K562 (cell line): ENCODE data around the gene SIMC1. TPM values are rescaled to one million over a fixed set of nuclear protein-coding genes. Genes with fewer than 3 reads are reported as not detected.

Source experiments
- ATAC-seq: fragments of 200-7000 bp; cut with Tn5 transposase; 3 replicates; pipeline ENCODE4 v1.9.1; 2020; ENCODE audit warnings: moderate library complexity
- BruUV-seq: library from RNA; stranded (reverse); fragments of 400-500 nt; replicated peaks from 2 replicates; lab custom pipeline; 2021; lab: Mats Ljungman, UMichigan
- CTCF ChIA-PET: fragments of 300-600 bp; formaldehyde crosslinking; extraction: SDS; loops from one replicate; lab custom pipeline; 2021; ENCODE audit warnings: low intra/inter-chr PET ratio; lab: Yijun Ruan, JAX
- POLR2A ChIA-PET: fragments of 300-600, 350-650 bp; sonication (Branson Sonifier 250); formaldehyde crosslinking; extraction: SDS; loops from one replicate; lab custom pipeline; 2021; ENCODE audit warnings: antibody characterized with exemption, inconsistent platforms; lab: Yijun Ruan, JAX
- DNase-seq, 4 experiments: peaks; one replicate each; pipeline versions ENCODE4 v3.0.0 to v3.0.0-alpha.2; 2011 to 2018; ENCODE audit warnings: low spot score in 3 of 4, mixed read lengths in 3 of 4; ENCODE audit errors: extremely low read depth in 1 of 4
- FAIRE-seq: peaks from 2 replicates; lab custom pipeline; 2011; peaks lifted over from hg19 to GRCh38; lab: Jason Lieb, UNC
- H2AFZ ChIP-seq: 2 replicates; pipeline ENCODE4 v1.6.0; 2011; ENCODE audit warnings: low read depth, low read length, control low read depth, inconsistent platforms
- H3K27ac ChIP-seq: fragments of 200-600 bp; 3 replicates; pipeline ENCODE4 v1.8.0; 2011; ENCODE audit warnings: low read depth, mild to moderate bottlenecking, control low read depth, inconsistent platforms, low read length, moderate library complexity, mixed read lengths; ENCODE audit errors: extremely low read depth
- H3K27me3 ChIP-seq, 2 experiments: fragments of 300-600 bp in 1 of 2; 2 replicates in 1 of 2; 3 replicates in 1 of 2; pipeline versions ENCODE4 v1.6.0 to v1.8.0; 2011; ENCODE audit warnings: inconsistent platforms in 2 of 2, low read length in 2 of 2, mild to moderate bottlenecking in 1 of 2, mixed read lengths in 1 of 2, moderate library complexity in 1 of 2; ENCODE audit not compliant: control insufficient read depth in 2 of 2, insufficient read depth in 2 of 2
- H3K36me3 ChIP-seq: fragments of 300-600 bp; 3 replicates; pipeline ENCODE4 v1.8.0; 2011; ENCODE audit warnings: mild to moderate bottlenecking, low read length, inconsistent platforms; ENCODE audit not compliant: control insufficient read depth, insufficient read depth
- H3K4me1 ChIP-seq, 2 experiments: fragments of 200-600 bp in 1 of 2; replicated peaks in 1 of 2; 2 replicates in 1 of 2; 3 replicates in 1 of 2; pipeline versions ENCODE4 v1.5.1 to v1.8.0; 2011; ENCODE audit warnings: inconsistent platforms in 2 of 2, low read length in 2 of 2, mild to moderate bottlenecking in 1 of 2, mixed read lengths in 1 of 2, moderate library complexity in 1 of 2; ENCODE audit not compliant: control insufficient read depth in 2 of 2, insufficient read depth in 2 of 2
- H3K4me2 ChIP-seq: 2 replicates; pipeline ENCODE4 v1.6.1; 2011; ENCODE audit warnings: low read length, control low read depth, inconsistent platforms, mixed read lengths; ENCODE audit not compliant: insufficient read depth
- H3K4me3 ChIP-seq: fragments of 200-600 bp; sonication (generic), shearing (Covaris generic); 2 replicates; pipeline ENCODE4 v1.5.1; 2016; ENCODE audit warnings: control low read depth, inconsistent platforms
- H3K79me2 ChIP-seq: fragments of 200-600 bp; 3 replicates; pipeline ENCODE4 v1.8.0; 2011; ENCODE audit warnings: low read length, inconsistent platforms; ENCODE audit not compliant: control insufficient read depth, insufficient read depth
- H3K9ac ChIP-seq, 2 experiments: 2 replicates each; pipeline versions ENCODE4 v1.6.0 to v1.6.1; 2011; ENCODE audit warnings: low read depth in 2 of 2, low read length in 2 of 2, control low read depth in 1 of 2, inconsistent platforms in 1 of 2, mild to moderate bottlenecking in 1 of 2, mixed read lengths in 1 of 2; ENCODE audit not compliant: insufficient read depth in 1 of 2
- H3K9me1 ChIP-seq: one replicate; pipeline ENCODE4 v1.6.0; 2011; ENCODE audit warnings: inconsistent platforms, mild to moderate bottlenecking, low read length, moderate library complexity; ENCODE audit not compliant: control insufficient read depth, insufficient read depth
- H3K9me3 ChIP-seq: replicated peaks from 2 replicates; pipeline ENCODE4 v1.5.1; 2011; ENCODE audit warnings: low read depth, low read length, inconsistent platforms; ENCODE audit not compliant: control insufficient read depth, insufficient read depth
- H4K20me1 ChIP-seq: replicated peaks from 2 replicates; pipeline ENCODE4 v1.6.1; 2011; ENCODE audit warnings: low read length, inconsistent platforms, mixed read lengths; ENCODE audit not compliant: control insufficient read depth, insufficient read depth
- CHCHD3 ChIP-seq: fragments of 250-450 bp; sonication (Bioruptor Pico); IDR thresholded peaks from 2 replicates; pipeline ENCODE4 v2.1.2; 2022; ENCODE audit warnings: mild to moderate bottlenecking
- DMBX1 ChIP-seq: fragments of 250-450 bp; sonication (Bioruptor Pico); IDR thresholded peaks from 2 replicates; pipeline ENCODE4 v1.8.0; 2022; ENCODE audit warnings: inconsistent platforms, mild to moderate bottlenecking, moderate library complexity, borderline replicate concordance
- GABPB2 ChIP-seq: fragments of 250-450 bp; sonication (Bioruptor Pico); conservative IDR thresholded peaks from 2 replicates; pipeline ENCODE4 v1.5.1; 2021; ENCODE audit warnings: mild to moderate bottlenecking
- KLF6 ChIP-seq: fragments of 250-450 bp; sonication (Bioruptor Pico); IDR thresholded peaks from 2 replicates; pipeline ENCODE4 v1.4.0; 2020; ENCODE audit warnings: mild to moderate bottlenecking, moderate library complexity, borderline replicate concordance
- ZC3H4 ChIP-seq: sonication (generic); formaldehyde crosslinking; IDR thresholded peaks from 2 replicates; pipeline ENCODE4 v1.9.0; 2021; ENCODE audit warnings: missing genetic modification reagents, borderline replicate concordance
- ZNF280B ChIP-seq: fragments of 250-450 bp; sonication (Bioruptor Pico); IDR thresholded peaks from 2 replicates; pipeline ENCODE4 v1.5.1; 2021; ENCODE audit warnings: mild to moderate bottlenecking
- WGBS: fragments of 100-300 bp; shearing (Covaris generic); methylation state at CpG from one replicate; pipeline ENCODE4 v1.1.6; 2016; ENCODE audit warnings: low coverage, mixed read lengths; ENCODE audit not compliant: insufficient coverage; ENCODE audit errors: missing lambda C conversion rate; 5-methylcytosine and 5-hydroxymethylcytosine counted together
- in situ Hi-C: fragments of 300-500 bp; cut with MboI; formaldehyde crosslinking; loops from 4 replicates; pipeline ENCODE4 v1.15.0; 2018; ENCODE audit warnings: inconsistent platforms, mixed read lengths
- intact Hi-C: fragments of 100-400 bp; cut with micrococcal nuclease; formaldehyde crosslinking; loops from 2 replicates; pipeline ENCODE4 v1.14.2; 2022
- polyA plus RNA-seq, 8 experiments: library from polyadenylated mRNA; depleted of rRNA in 4 of 8; stranded (reverse) in 5 of 8; unstranded in 3 of 8; fragments of >200 nt; fragmentation: Nextera tagmentation in 2 of 8; fragmentation: Illumina TruSeq in 1 of 8; extraction: Ambion mirVana in 2 of 8; extraction: Trizol in 1 of 8; gene quantifications; 2 replicates each; pipeline versions ENCODE4 v1.2.1 to v1.2.3, GENCODE V29; 2011 to 2014; ENCODE audit warnings: inconsistent platforms in 1 of 8, missing spikeins in 1 of 8
- total RNA-seq, 7 experiments: library from RNA; depleted of rRNA in 6 of 7; stranded (reverse); fragments of >200 nt in 6 of 7; fragmentation: Illumina TruSeq in 2 of 7; extraction: Trizol in 2 of 7; gene quantifications; 2 replicates each; pipeline versions ENCODE4 v1.2.1 to v1.2.3, GENCODE V29; 2011 to 2021; ENCODE audit warnings: low replicate concordance in 1 of 7
- TF ChIP-seq, protein P1 (sequence below): fragments of 450-650 bp; IDR thresholded peaks from 2 replicates; pipeline ENCODE4 v1.6.1; 2016
- TF ChIP-seq, protein P2 (sequence below): fragments of 450-650 bp; IDR thresholded peaks from 2 replicates; pipeline ENCODE4 v1.6.1; 2016; ENCODE audit warnings: low read depth

The SIMC1 gene
- total and polyA plus RNA-seq, 9 of the 15 experiments (the other 6 are each of a cell fraction or from before 2014, with no cell fraction given) = 7.2 to 36.3 (median 14.7) TPM

GRCh38 chr5:176352116-176352878 is 114.1 kb downstream of the SIMC1 start:
- Histone ChIP-seq H3K9ac (no peak overlapping the region), H3K27ac (no peak overlapping the region), H3K79me2 (peaks cover 29% of the 10 kb centered on the region), H3K4me3 (no peak overlapping the region), H3K36me3 (peaks cover 94% of the 10 kb centered on the region), H2AFZ (no peak overlapping the region), H3K9me3 (no peaks in the 10 kb centered on the region), H3K27me3 (no peaks in the 10 kb centered on the region), H3K4me2 (no peak overlapping the region), H3K9me1 (peaks cover 3% of the 10 kb centered on the region), H3K4me1 (no peaks in the 10 kb centered on the region), H4K20me1 (peaks cover 3% of the 10 kb centered on the region; the same call in 1 of the 2 replicates)
- ChIA-PET CTCF (no interaction called here), POLR2A (interaction anchor here (1.2 to 2.2 kb wide), 3 partner anchors 9 to 11 kb away, joined by 4 to 23 read pairs (median 6); partner anchors contain the start of gene KIAA1191)
- TF ChIP-seq DMBX1 (no peak), CHCHD3 (no peak), ZNF280B (CRISPR knock-in tag) (no peak), ZC3H4 (CRISPR knock-in tag) (no peak), GABPB2 (CRISPR knock-in tag) (no peak), KLF6 (no peak)
- TF ChIP-seq, protein P1, sequence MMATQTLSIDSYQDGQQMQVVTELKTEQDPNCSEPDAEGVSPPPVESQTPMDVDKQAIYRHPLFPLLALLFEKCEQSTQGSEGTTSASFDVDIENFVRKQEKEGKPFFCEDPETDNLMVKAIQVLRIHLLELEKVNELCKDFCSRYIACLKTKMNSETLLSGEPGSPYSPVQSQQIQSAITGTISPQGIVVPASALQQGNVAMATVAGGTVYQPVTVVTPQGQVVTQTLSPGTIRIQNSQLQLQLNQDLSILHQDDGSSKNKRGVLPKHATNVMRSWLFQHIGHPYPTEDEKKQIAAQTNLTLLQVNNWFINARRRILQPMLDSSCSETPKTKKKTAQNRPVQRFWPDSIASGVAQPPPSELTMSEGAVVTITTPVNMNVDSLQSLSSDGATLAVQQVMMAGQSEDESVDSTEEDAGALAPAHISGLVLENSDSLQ = no peak
- TF ChIP-seq, protein P2, sequence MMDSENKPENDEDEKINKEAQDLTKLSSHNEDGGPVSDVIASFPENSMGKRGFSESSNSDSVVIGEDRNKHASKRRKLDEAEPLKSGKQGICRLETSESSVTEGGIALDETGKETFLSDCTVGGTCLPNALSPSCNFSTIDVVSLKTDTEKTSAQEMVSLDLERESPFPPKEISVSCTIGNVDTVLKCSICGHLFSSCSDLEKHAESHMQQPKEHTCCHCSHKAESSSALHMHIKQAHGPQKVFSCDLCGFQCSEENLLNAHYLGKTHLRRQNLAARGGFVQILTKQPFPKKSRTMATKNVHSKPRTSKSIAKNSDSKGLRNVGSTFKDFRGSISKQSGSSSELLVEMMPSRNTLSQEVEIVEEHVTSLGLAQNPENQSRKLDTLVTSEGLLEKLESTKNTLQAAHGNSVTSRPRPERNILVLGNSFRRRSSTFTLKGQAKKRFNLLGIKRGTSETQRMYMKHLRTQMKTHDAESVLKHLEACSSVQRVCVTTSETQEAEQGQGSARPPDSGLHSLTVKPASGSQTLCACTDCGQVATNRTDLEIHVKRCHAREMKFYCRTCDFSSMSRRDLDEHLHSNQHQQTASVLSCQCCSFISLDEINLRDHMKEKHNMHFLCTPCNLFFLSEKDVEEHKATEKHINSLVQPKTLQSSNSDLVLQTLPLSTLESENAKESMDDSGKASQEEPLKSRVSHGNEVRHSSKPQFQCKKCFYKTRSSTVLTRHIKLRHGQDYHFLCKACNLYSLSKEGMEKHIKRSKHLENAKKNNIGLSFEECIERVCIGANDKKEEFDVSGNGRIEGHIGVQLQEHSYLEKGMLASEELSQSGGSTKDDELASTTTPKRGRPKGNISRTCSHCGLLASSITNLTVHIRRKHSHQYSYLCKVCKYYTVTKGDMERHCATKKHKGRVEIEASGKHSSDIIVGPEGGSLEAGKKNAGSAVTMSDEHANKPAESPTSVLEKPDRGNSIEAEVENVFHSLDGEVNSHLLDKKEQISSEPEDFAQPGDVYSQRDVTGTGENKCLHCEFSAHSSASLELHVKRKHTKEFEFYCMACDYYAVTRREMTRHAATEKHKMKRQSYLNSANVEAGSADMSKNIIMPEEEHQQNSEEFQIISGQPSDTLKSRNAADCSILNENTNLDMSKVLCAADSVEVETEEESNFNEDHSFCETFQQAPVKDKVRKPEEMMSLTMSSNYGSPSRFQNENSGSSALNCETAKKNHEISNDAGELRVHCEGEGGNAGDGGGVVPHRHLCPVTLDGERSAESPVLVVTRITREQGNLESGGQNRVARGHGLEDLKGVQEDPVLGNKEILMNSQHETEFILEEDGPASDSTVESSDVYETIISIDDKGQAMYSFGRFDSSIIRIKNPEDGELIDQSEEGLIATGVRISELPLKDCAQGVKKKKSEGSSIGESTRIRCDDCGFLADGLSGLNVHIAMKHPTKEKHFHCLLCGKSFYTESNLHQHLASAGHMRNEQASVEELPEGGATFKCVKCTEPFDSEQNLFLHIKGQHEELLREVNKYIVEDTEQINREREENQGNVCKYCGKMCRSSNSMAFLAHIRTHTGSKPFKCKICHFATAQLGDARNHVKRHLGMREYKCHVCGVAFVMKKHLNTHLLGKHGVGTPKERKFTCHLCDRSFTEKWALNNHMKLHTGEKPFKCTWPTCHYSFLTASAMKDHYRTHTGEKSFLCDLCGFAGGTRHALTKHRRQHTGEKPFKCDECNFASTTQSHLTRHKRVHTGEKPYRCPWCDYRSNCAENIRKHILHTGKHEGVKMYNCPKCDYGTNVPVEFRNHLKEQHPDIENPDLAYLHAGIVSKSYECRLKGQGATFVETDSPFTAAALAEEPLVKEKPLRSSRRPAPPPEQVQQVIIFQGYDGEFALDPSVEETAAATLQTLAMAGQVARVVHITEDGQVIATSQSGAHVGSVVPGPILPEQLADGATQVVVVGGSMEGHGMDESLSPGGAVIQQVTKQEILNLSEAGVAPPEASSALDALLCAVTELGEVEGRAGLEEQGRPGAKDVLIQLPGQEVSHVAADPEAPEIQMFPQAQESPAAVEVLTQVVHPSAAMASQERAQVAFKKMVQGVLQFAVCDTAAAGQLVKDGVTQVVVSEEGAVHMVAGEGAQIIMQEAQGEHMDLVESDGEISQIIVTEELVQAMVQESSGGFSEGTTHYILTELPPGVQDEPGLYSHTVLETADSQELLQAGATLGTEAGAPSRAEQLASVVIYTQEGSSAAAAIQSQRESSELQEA = no peak
- FAIRE-seq (no peak), DNase-seq (no peak), ATAC-seq (no peak)
- in situ Hi-C loops (no loop called here), intact Hi-C loops (no loop called here)
- WGBS = 97% methylated on average over 5 of the region's 5 CpGs
- BruUV-seq = no TSS peak
